Loucy (cell line): Measurements from ENCODE around the gene DNAJB9.

ENCODE experiments used
- CTCF ChIP-seq: fragments of 200-600 bp; sonication (generic); conservative IDR thresholded peaks from 2 replicates; pipeline ENCODE4 v1.5.1; 2014; ENCODE audit warnings: mild to moderate bottlenecking, antibody characterized with exemption, low read length
- EZH2phosphoT487 ChIP-seq: fragments of 200-600 bp; IDR thresholded peaks from 2 replicates; pipeline ENCODE4 v1.6.1; 2018; ENCODE audit warnings: antibody characterized with exemption, mild to moderate bottlenecking, moderate library complexity, borderline replicate concordance

- no peak for TF ChIP-seq CTCF
- TF ChIP-seq EZH2phosphoT487 = no peak
Measured at GRCh38 chr7:108533712-108534111, 36.0 kb upstream of the DNAJB9 start.
